Activated T-cell treated with anti-CD3 and anti-CD28 coated beads, Interleukin-2, amount 50 U/mL, for 48 hours (primary cell): ENCODE data around the gene PKLR.
A peak's percentile ranks its signal among the peaks of the same experiment; 100 is the strongest.
"Not testable (repeated sequence)": the region's sequence is repeated elsewhere in the genome, so short reads cannot be mapped to it uniquely, and the experiment has no call there.

Experiments
- DNase-seq, 2 experiments: peaks; one replicate each; pipeline ENCODE4 v3.0.0-alpha.2; 2020

Gene PKLR

GRCh38 chr1:155316922-155317321 lies 15.7 kb upstream of the PKLR start:
- DNase-seq, result no peak

GRCh38 chr1:155313261-155313660 lies 12.0 kb upstream of the PKLR start:
- DNase-seq, result no peak

- DNase-seq, result peak in 1 of 2 experiments; percentile 32
Measured at GRCh38 chr1:155309423-155310021, 8.3 kb upstream of the PKLR start.

DNA sequence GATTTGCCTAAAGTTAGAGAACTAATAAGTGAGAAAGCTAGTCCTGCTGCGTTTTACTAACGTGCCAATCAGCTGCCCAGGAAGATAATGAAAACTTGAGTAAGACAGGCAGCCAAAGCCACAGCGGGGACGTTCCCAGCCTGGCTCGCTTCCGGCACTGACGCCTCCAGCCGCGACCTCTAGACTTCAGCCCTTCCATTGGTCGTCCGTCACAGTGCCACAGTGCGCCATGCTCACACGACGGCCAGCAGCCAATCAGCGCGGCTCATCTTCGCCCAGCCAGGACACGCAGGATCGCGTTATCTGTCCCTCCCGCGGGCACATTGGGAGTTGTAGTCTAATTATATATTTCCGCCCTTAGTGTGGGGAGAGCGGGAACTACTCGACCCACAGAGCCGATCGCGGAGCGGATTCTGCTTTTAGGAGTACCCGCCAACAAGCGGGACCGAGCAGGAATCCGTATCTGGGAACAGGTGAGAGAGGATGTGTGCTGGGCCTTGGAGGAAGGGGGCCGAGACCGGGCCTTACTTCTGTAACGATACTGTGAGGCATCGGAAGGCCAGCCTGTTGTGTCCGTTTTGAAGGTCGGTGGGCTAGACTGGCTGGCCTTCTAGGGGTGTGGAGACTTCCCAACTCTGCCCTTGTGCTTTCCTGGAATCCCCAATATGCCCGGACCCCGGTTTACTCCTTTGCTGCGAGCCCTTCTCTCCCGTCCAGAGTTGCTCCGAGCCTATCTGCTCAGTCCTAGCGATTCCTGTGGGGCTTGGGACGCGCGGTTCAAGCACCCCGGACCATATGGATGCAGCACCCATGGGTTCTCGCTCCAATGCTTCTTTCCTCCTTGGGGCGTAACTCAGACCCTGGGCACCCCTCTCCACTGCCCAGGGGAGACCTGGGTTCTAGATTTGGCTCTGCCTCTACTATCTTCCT lies 7.5 kb upstream of the PKLR start, which contains the start of gene FDPS:
Gene FDPS (plus strand): TSS at position 374 of the 930 bp plus-strand sequence. CDS start 924 bp downstream, outside the sequence.
- peak; percentile 96 to 97 for DNase-seq

GRCh38 chr1:155307247-155307740 lies 6.1 kb upstream of the PKLR start:
- DNase-seq, result no peak

- no peak for DNase-seq
Measured at GRCh38 chr1:155305881-155306391, 4.7 kb upstream of the PKLR start.

- no peak for DNase-seq
Measured at GRCh38 chr1:155304558-155305063, 3.4 kb upstream of the PKLR start.

GRCh38 chr1:155300553-155301329 lies 497 bp downstream of the PKLR start:
- DNase-seq, result no peak

DNA sequence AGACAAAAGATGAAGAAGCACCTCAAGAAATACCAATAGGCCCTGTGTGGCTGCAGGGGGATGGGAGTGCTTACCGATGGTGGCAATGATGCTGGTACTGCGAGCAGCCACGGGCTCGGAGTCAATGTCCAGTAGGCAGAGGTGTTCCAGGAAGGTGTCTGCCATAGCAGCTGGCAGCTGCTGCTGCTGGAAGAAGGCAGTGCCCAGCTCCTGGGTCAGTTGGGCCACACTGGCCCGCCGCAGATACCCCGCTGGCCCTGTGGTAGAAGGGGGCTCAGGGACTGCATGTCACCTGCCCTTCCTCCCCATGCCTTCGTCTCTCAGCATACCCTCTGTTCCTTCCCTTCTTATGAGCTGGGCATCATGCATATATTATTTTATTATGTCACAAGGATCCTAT lies 1.2 kb downstream of the PKLR start:
- no peak for DNase-seq

GRCh38 chr1:155297384-155297783 lies 3.9 kb downstream of the PKLR start:
- no peak for DNase-seq

DNA sequence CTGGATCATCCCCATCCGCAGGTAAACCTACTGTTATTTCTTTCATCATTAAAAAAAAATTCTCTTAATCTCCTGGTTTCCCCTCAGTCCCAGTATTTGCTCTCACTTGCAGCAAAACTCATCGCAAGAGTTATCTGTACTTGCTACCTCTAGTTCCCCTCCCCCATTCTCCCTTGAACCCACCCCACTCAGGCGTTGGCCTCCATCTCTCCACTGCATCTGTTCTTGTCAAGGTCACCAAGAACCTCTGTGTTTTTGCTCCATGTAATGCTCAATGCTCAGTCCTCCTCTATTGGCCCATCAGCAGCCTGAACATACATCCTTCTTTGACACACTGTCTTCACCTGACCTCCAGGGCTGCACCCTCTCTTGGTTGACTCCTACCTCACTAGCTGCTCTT lies 4.6 kb downstream of the PKLR start:
- DNase-seq, result no peak

DNA sequence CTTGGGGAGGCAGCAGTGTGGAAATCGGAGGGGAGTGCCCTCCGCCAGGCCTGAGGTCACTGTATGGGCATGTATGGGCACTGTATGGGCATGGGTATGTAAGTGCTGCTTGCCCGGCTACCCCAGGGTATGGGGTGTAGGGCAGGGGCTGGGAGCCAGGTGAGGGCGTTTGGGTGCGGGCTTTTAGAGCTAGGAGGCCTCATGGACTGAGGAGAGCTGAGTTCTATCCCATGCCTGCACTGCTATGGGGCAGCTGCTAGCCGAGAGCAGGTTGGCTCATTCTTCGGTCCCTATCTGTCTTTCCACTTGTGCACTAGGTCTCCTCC lies 5.3 kb downstream of the PKLR start:
- no peak for DNase-seq

GRCh38 chr1:155295183-155295941 lies 5.9 kb downstream of the PKLR start:
- DNase-seq, result no peak

- no peak for DNase-seq
Measured at GRCh38 chr1:155294520-155295182, 6.6 kb downstream of the PKLR start.

DNA sequence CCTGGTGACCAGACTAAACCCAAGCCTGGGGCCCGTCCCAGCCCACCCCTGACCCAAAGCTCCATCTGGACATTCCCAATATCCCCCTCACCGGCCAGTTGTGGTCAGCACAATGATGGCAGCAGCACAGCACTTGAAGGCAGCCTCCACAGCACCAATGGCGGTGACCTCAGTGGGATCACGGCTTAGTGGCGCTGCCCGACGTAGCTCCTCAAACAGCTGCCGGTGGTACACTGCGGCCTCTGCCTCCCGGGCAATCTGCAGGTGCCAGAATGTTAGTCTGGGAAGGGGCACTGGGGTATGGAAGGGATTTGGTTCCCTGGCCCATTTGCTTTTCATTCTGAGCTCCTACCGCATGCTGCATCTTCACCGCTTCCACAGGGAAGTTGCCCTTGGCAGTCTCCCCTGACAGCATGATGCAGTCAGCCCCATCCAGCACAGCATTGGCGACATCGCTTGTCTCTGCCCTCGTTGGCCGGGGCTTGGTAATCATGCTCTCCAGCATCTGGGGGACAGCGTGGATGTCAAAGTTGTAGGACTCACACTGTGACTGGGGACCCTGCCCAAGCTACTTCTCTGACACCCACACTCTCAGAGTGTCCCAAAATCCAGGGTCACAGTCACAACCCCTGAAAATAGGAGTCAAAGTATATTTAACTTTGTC lies 8.0 kb downstream of the PKLR start:
- no peak for DNase-seq

DNA sequence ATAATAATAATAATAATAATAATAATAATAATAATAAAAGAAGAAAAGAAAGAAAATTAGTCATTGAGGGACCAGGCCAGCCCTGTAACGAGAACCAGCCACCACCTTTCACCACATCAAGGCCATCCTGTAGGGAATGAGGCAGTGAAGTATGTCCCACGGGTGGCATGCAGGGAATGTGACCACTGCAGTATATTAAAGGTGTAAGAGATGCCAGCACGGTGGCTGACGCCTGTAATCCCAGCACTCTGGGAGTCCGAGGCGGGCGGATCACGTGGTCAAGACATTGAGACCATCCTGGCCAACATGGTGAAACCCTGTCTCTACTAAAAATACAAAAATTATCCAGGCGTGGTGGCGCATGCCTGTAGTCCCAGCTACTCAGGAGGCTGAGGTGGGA lies 10.2 kb downstream of the PKLR start:
- DNase-seq, result not testable (repeated sequence)

GRCh38 chr1:155287987-155288543 lies 13.2 kb downstream of the PKLR start:
- no peak for DNase-seq

DNA sequence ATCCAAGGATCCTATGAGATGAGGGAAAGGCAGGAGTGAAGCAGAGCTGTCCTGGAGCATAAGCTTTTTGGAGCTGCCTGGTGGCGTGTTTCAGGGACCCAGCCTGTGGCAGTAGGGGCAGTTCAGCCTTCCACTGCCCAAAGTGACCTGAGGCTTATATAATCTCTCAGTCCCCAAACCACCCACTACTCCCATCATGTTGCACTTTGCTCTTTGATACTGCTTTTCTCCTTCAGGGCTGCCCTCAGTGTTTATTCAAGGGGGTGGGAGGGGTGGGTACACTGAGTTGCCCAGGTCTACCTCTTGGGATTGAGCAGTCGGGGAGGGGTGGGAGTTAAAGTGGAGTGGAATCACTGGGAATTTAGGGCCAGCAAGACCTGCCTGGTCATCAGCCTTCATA lies 14.7 kb downstream of the PKLR start:
- no peak for DNase-seq

DNA sequence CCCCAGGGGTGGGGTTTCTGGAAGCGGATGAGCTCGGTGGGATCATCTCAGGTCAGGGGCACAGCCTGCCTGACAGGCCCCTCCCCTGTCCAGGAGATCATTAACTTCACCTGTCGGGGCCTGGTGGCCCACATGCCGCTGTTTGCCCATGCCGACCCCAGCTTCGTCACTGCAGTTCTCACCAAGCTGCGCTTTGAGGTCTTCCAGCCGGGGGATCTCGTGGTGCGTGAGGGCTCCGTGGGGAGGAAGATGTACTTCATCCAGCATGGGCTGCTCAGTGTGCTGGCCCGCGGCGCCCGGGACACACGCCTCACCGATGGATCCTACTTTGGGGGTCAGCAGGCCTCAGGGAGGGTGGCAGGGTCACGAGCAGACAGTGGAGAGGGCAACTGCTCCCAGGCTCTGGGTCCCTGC lies 15.6 kb downstream of the PKLR start:
- no peak for DNase-seq

DNA sequence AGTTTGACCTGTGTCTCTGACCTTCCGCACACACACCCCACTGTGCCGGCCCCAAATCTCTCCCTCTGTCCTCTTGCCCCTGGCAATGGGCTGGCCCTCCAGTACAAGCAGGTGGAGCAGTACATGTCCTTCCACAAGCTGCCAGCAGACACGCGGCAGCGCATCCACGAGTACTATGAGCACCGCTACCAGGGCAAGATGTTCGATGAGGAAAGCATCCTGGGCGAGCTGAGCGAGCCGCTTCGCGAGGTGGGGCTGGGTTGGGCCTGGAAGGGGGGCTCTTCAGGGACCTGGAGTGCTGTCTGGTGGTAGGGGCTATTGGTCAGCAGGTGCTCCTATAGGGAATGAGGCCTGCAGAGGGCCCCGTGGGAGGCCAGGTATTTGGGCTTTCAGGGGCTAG lies 16.2 kb downstream of the PKLR start:
- no peak for DNase-seq

DNA sequence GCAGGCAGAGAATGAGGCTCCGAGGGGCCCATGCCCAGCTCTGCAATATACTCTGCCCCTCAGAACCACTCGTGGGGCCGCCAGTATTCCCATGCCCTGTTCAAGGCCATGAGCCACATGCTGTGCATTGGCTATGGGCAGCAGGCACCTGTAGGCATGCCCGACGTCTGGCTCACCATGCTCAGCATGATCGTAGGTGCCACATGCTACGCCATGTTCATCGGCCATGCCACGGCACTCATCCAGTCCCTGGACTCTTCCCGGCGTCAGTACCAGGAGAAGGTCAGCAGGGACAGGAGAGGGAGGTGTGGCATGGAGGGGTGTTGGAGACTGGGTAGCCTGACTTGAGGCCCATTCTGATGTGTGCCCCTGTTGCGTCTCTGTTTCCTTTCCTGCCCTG lies 16.8 kb downstream of the PKLR start:
- DNase-seq, result no peak
